NCI-H82 treated with DMSO at 0.1 percent for 48 hours (cell line): ENCODE measurements around the gene SAMD5.
"Not testable (repeated sequence)": the region's sequence is repeated elsewhere in the genome, so short reads cannot be mapped to it uniquely, and the experiment has no call there.

Experiments used
- DNase-seq: peaks from one replicate; lab custom pipeline; 2025; ENCODE audit not compliant: unreplicated experiment; lab: John Stamatoyannopoulos, UW

SAMD5 gene

DNA sequence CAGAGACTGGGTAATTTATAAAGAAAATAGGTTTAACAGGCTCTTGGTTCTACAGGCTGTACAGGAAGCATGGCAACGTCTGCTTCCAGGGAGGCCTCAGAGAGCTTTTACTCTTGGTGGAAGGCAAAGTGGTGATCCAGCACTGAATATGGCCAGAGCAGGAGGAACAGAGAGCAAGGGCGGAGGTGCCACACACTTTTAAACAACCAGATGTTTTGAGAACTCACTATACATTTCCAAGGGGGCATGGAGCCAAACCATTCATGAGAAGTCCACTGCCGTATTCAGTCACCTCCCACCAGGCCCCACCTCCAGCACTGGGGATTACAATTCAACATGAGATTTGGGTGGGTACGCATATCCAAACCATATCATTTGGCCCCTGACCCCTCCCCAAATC lies 18.7 kb downstream of the SAMD5 start:
- no peak for DNase-seq

- no peak for DNase-seq
Measured at GRCh38 chr6:147528511-147529145, 20.1 kb downstream of the SAMD5 start.

- DNase-seq: no peak
Measured at GRCh38 chr6:147530132-147531060, 21.9 kb downstream of the SAMD5 start.

- DNase-seq: no peak
Measured at GRCh38 chr6:147531321-147531720, 22.8 kb downstream of the SAMD5 start.

GRCh38 chr6:147534116-147534860 lies 25.8 kb downstream of the SAMD5 start:
- no peak for DNase-seq

DNA sequence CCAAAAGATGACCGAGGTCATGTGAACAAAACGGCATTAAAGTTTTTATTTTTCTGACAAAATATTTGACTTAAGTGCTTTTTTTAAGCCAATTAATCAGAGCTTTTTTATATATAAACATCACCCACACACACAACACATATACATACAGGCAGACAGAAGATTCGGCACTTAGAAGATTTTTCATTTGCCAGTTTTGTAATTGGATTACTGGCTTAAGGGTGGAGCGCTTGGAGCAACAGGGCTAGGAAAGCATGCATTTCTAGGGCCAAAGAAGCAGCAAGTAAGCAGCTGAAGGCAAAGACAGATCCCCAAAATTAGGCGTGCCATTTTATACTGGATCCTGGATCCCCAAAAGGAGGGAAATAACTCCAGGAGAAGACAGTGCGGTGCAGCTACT lies 30.3 kb downstream of the SAMD5 start:
- peak; percentile 88 for DNase-seq

GRCh38 chr6:147540075-147540474 lies 31.6 kb downstream of the SAMD5 start:
- no peak for DNase-seq

DNA sequence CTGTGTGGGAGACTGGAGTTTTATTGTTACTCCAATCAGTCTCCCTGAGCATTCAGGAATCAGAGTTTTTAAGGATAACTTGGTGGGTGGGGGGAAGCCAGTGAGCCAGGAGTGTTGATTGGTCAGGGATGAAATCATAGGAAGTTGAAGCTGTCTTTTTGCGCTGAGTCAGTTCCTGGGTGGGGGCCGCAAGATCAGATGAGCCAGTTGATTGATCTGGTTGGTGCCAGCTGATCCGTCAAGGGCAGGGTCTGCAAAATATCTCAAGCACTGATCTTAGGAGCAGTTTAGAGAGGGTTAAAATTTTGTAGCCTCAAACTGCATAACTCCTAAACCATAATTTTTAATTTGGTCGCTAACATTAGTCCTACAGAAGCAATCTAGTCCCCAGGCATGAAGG lies 33.9 kb downstream of the SAMD5 start:
- not testable (repeated sequence) for DNase-seq

GRCh38 chr6:147544420-147544819 lies 35.9 kb downstream of the SAMD5 start:
- DNase-seq: no peak

GRCh38 chr6:147546501-147547368 lies 38.2 kb downstream of the SAMD5 start:
- DNase-seq: no peak

GRCh38 chr6:147547369-147547902 lies 38.9 kb downstream of the SAMD5 start:
- DNase-seq: no peak

- no peak for DNase-seq
Measured at GRCh38 chr6:147548921-147549475, 40.5 kb downstream of the SAMD5 start.

- DNase-seq: no peak
Measured at GRCh38 chr6:147549531-147549930, 41.0 kb downstream of the SAMD5 start.

- no peak for DNase-seq
Measured at GRCh38 chr6:147551976-147552375, 43.5 kb downstream of the SAMD5 start.

DNA sequence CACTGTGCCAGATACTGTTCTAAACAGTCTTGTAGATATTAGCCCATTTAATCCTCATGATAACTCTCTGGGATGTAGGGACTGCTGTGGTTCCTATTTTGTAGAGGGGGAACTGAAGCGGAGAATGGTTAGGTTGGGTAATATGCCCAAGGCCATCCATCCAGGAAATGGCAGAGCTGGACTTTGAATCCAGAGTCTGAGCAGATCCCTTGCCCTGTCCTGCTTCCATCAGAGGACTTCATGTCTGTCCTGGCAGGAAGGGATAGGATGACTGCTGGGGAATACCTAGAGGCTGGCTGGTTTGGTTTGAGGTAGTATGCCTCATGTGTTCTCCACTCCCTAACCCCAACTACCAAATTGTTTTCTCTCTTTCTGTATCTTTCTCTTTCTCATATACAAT lies 44.6 kb downstream of the SAMD5 start:
- DNase-seq: no peak

GRCh38 chr6:147554281-147554680 lies 45.8 kb downstream of the SAMD5 start:
- no peak for DNase-seq

GRCh38 chr6:147559006-147559405 lies 50.5 kb downstream of the SAMD5 start:
- DNase-seq: no peak

- DNase-seq: no peak
Measured at GRCh38 chr6:147560670-147561069, 52.2 kb downstream of the SAMD5 start.

GRCh38 chr6:147561726-147562125 lies 53.2 kb downstream of the SAMD5 start:
- no peak for DNase-seq

- peak; percentile 40 for DNase-seq
Measured at GRCh38 chr6:147563472-147563871, 55.0 kb downstream of the SAMD5 start.
